ENCODE data around the gene ZNF77. TPM values are rescaled to one million over a fixed set of nuclear protein-coding genes. Genes with fewer than 3 reads are reported as not detected.
"Not testable (repeated sequence)": the region's sequence is repeated elsewhere in the genome, so short reads cannot be mapped to it uniquely, and the experiment has no call there.

Gene ZNF77
- total and polyA plus RNA-seq, 12 donors, result 1.0 to 2.9 (median 2.3) TPM

DNA sequence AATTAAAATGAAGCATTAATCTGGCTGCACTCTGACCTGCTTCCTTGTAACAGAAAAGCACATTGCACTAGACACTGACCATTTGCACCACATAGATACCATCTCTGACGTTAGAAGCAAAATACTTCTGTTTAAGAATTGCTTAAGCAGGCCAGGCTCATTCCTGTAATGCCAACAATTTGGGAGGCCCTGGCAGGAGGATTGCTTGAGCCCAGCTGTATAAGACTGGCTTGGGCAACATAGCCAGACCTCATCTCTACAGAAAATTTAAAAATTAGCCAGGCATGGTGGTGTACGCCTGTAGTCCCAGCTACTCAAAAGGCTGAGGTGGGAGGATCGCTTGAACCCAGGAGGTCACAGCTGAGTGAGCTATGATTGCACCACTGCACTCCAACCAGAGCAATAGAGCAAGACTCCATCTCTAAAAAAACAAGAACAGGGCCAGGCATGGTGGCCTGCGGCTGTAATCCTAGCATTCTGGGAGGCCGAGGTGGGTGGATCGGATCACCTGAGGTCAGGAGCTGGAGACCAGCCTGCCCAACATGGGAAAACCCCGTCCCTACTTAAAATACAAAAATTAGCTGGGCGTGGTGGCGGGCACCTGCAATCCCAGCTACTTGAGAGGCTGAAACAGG, 25.5 kb upstream of the ZNF77 start:
- DNase-seq (no peak), ATAC-seq (peak in 1 of 8 donors; percentile 8)
- Histone ChIP-seq H3K9me3 (no peaks in the 10 kb centered on the region), H3K27ac (peak overlapping the region; percentile 26 to 91 (median 86)), H3K36me3 (no peaks in the 10 kb centered on the region), H3K4me1 (peaks cover 16 to 75% (median 69%) of the 10 kb centered on the region in 9 donors), H3K27me3 (no peaks in the 10 kb centered on the region), H3K4me3 (no peak overlapping the region)
- TF ChIP-seq, protein P1, sequence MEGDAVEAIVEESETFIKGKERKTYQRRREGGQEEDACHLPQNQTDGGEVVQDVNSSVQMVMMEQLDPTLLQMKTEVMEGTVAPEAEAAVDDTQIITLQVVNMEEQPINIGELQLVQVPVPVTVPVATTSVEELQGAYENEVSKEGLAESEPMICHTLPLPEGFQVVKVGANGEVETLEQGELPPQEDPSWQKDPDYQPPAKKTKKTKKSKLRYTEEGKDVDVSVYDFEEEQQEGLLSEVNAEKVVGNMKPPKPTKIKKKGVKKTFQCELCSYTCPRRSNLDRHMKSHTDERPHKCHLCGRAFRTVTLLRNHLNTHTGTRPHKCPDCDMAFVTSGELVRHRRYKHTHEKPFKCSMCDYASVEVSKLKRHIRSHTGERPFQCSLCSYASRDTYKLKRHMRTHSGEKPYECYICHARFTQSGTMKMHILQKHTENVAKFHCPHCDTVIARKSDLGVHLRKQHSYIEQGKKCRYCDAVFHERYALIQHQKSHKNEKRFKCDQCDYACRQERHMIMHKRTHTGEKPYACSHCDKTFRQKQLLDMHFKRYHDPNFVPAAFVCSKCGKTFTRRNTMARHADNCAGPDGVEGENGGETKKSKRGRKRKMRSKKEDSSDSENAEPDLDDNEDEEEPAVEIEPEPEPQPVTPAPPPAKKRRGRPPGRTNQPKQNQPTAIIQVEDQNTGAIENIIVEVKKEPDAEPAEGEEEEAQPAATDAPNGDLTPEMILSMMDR (IDR thresholded peaks at IDR 0.05), result no peak
- intact Hi-C loops (cut with DNase I), result loop anchor here in 4 of 10 donors (5.0 to 10.0 kb wide), 4 partner anchors 54 to 127 kb away; partner anchors contain the start of gene TLE2 (in 1 of the 4)
- 80 to 81% methylated on average over 9 of the region's 9 CpGs for WGBS, 2 donors

GRCh38 chr19:2969104-2969504, 24.3 kb upstream of the ZNF77 start:
- 6 to 10% methylated on average over 5 of the region's 5 CpGs for WGBS, 2 donors
- Histone ChIP-seq H3K27ac (peak overlapping the region in 9 of 10 donors; percentile 2 to 91 (median 76)), H3K4me3 (peak overlapping the region in 4 of 10 donors; percentile 5 to 25 (median 24)), H3K9me3 (no peaks in the 10 kb centered on the region), H3K27me3 (no peaks in the 10 kb centered on the region), H3K4me1 (peaks cover 16 to 63% (median 57%) of the 10 kb centered on the region in 9 donors), H3K36me3 (no peaks in the 10 kb centered on the region)
- TF ChIP-seq, protein P1 (IDR thresholded peaks at IDR 0.05), result no peak
- ATAC-seq, result peak; percentile 40 to 75 (median 66)
- intact Hi-C loops (cut with DNase I), result loop anchor here in 1 of 10 donors (10.0 kb wide), 1 partner anchor 136 kb away; no protein-coding TSS in a partner anchor
- peak; percentile 64 to 84 for DNase-seq

- intact Hi-C loops (cut with DNase I), result loop anchor here in 1 of 10 donors (10.0 kb wide), 1 partner anchor 137 kb away; no protein-coding TSS in a partner anchor
- TF ChIP-seq, protein P1 (IDR thresholded peaks at IDR 0.05), result no peak
- Histone ChIP-seq H3K36me3 (no peaks in the 10 kb centered on the region), H3K9me3 (no peaks in the 10 kb centered on the region), H3K27ac (peak overlapping the region in 3 of 10 donors; percentile 87 to 91 (median 90)), H3K4me1 (peaks cover 12 to 52% (median 49%) of the 10 kb centered on the region in 9 donors), H3K27me3 (no peaks in the 10 kb centered on the region), H3K4me3 (no peak overlapping the region)
- 86 to 88% methylated on average over 8 of the region's 8 CpGs for WGBS, 2 donors
- DNase-seq (no peak), ATAC-seq (no peak)
Observed at GRCh38 chr19:2967972-2968371, 23.2 kb upstream of the ZNF77 start.

GRCh38 chr19:2964874-2965273, 20.1 kb upstream of the ZNF77 start:
- H3K36me3 ChIP-seq, result no peaks in the 10 kb centered on the region
- DNase-seq (no peak), ATAC-seq (no peak)
- H3K4me1 ChIP-seq, result peaks cover 7 to 27% (median 22%) of the 10 kb centered on the region in 9 donors
- 91 to 95% methylated on average over 5 of the region's 5 CpGs for WGBS, 2 donors
- H3K27me3 ChIP-seq, result no peaks in the 10 kb centered on the region
- no peaks in the 10 kb centered on the region for H3K9me3 ChIP-seq
- H3K4me3 ChIP-seq, result no peak overlapping the region
- TF ChIP-seq, protein P1 (IDR thresholded peaks at IDR 0.05), result no peak
- intact Hi-C loops (cut with DNase I), result loop anchor here in 5 of 10 donors (5.0 to 10.0 kb wide), 4 partner anchors 140 to 197 kb away; no protein-coding TSS in a partner anchor
- no peak overlapping the region for H3K27ac ChIP-seq

DNA sequence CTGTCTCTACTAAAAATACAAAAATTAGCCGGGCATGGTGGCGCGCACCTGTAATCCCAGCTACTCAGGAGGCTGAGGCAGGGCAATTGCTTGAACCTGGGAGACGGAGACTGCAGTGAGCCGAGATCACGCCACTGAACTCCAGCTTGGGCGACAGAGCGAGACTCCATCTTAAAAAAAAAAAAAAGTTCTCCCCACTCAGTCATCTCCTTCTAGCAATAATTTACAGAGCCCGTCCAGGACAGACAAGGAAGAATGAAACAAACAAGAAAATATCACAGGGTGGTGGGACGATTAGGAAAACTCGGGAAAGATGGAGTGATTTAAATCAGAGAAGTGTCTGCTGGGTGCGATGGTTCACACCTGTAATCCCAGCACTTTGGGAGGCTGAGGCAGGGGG, 18.9 kb upstream of the ZNF77 start:
- not testable (repeated sequence) for H3K4me3 ChIP-seq, H3K27ac ChIP-seq, DNase-seq, H3K9me3 ChIP-seq, H3K27me3 ChIP-seq, ATAC-seq, H3K36me3 ChIP-seq
- 93 to 95% methylated on average over 12 of the region's 12 CpGs for WGBS, 2 donors
- H3K4me1 ChIP-seq, result peaks cover 5 to 15% (median 10%) of the 10 kb centered on the region in 9 donors
- intact Hi-C loops (cut with DNase I), result loop anchor here in 6 of 10 donors (2.0 to 10.0 kb wide), 5 partner anchors 141 to 199 kb away; no protein-coding TSS in a partner anchor

Measured in heart right ventricle (tissue), 16 donors.